Stomach (tissue), 4 donors: Measurements from ENCODE around the gene CEP70.

Experiments used
- CTCF ChIP-seq, 7 experiments: fragments of 450-650 bp in 4 of 7; fragments of 200-600 bp in 3 of 7; sonication (generic) in 3 of 7; IDR thresholded peaks; one replicate each; pipeline ENCODE4 v1.5.1; 2016 to 2019; ENCODE audit warnings: antibody characterized with exemption in 7 of 7, control low read depth in 2 of 7, mild to moderate bottlenecking in 1 of 7
- EP300 ChIP-seq: sonication (generic); formaldehyde crosslinking; IDR thresholded peaks from one replicate; pipeline ENCODE4 v1.6.1; 2017; ENCODE audit warnings: antibody characterized with exemption

- TF ChIP-seq CTCF (IDR thresholded peaks at IDR 0.05) = no peak
- no peak for TF ChIP-seq EP300
Observed at GRCh38 chr3:138457863-138458735, 136.0 kb downstream of the CEP70 start.
